ENCODE results near the gene ATP8B1.
"Not testable (repeated sequence)": the region's sequence is repeated elsewhere in the genome, so short reads cannot be mapped to it uniquely, and the experiment has no call there.

- not testable (repeated sequence) for TF ChIP-seq CTCF, POLR2A (IDR thresholded peaks at IDR 0.05)
These were observed 45.3 kb upstream of the ATP8B1 start for GRCh38 chr18:57848374-57848773.

Data from stomach (tissue), 4 donors.